ENCODE measurements around the gene ZMAT2.

GRCh38 chr5:140690941-140691924, 9.0 kb upstream of the ZMAT2 start, which contains the start of the genes HARS1 and HARS2:
- TF ChIP-seq CTCF (IDR thresholded peaks at IDR 0.05) (no peak), POLR2A (IDR thresholded peaks at IDR 0.05) (peak in 1 of 2 donors; percentile 51), POLR2AphosphoS5 (IDR thresholded peaks at IDR 0.05) (peak in 1 of 3 donors; percentile 72)
